ENCODE data around the gene FOXP1.

Gene FOXP1

GRCh38 chr3:71160785-71161546 lies 422.6 kb downstream of the FOXP1 start:
- Histone ChIP-seq H3K27me3 (no peaks in the 10 kb centered on the region), H3K4me3 (ENCODE audit: low read depth, low read length) (no peak overlapping the region), H3K36me3 (no peaks in the 10 kb centered on the region), H3K9me3 (no peaks in the 10 kb centered on the region; the same call in 1 of the 2 replicates), H3K4me1 (no peaks in the 10 kb centered on the region)
- DNase-seq, result no peak
- TF ChIP-seq CTCF (IDR thresholded peaks at IDR 0.05; ENCODE audit: low read depth, low read length), result no peak

- H3K27me3 ChIP-seq, result no peaks in the 10 kb centered on the region
- no peak for TF ChIP-seq CTCF (IDR thresholded peaks at IDR 0.05; ENCODE audit: low read depth, low read length)
- no peak overlapping the region for H3K4me3 ChIP-seq (ENCODE audit: low read depth, low read length)
- no peaks in the 10 kb centered on the region for H3K4me1 ChIP-seq
- no peaks in the 10 kb centered on the region for H3K36me3 ChIP-seq
- no peak for DNase-seq
- no peaks in the 10 kb centered on the region for H3K9me3 ChIP-seq
Observed at GRCh38 chr3:71156062-71156665, 427.4 kb downstream of the FOXP1 start.

- no peak for DNase-seq
- Histone ChIP-seq H3K4me1 (peaks cover 2% of the 10 kb centered on the region; the same call in 1 of the 2 replicates), H3K36me3 (no peaks in the 10 kb centered on the region), H3K9me3 (no peaks in the 10 kb centered on the region), H3K4me3 (ENCODE audit: low read depth, low read length) (no peak overlapping the region), H3K27me3 (no peaks in the 10 kb centered on the region)
- no peak for TF ChIP-seq CTCF (IDR thresholded peaks at IDR 0.05; ENCODE audit: low read depth, low read length)
Observed at GRCh38 chr3:71154846-71155245, 428.7 kb downstream of the FOXP1 start.

- no peak for DNase-seq
- H3K9me3 ChIP-seq, result no peaks in the 10 kb centered on the region
- no peaks in the 10 kb centered on the region for H3K36me3 ChIP-seq
- no peak overlapping the region for H3K4me3 ChIP-seq (ENCODE audit: low read depth, low read length)
- TF ChIP-seq CTCF (IDR thresholded peaks at IDR 0.05; ENCODE audit: low read depth, low read length), result no peak
- H3K4me1 ChIP-seq, result peaks cover 4% of the 10 kb centered on the region; the same call in 1 of the 2 replicates
- no peaks in the 10 kb centered on the region for H3K27me3 ChIP-seq
Observed at GRCh38 chr3:71153713-71154112, 429.8 kb downstream of the FOXP1 start.

- DNase-seq, result no peak
- Histone ChIP-seq H3K9me3 (no peaks in the 10 kb centered on the region), H3K4me1 (peaks cover 4% of the 10 kb centered on the region; the same call in 1 of the 2 replicates), H3K36me3 (no peaks in the 10 kb centered on the region), H3K27me3 (no peaks in the 10 kb centered on the region), H3K4me3 (ENCODE audit: low read depth, low read length) (no peak overlapping the region)
- TF ChIP-seq CTCF (IDR thresholded peaks at IDR 0.05; ENCODE audit: low read depth, low read length), result no peak
Observed at GRCh38 chr3:71152892-71153265, 430.6 kb downstream of the FOXP1 start.

Data from BE2C (cell line).